Fibroblast of mammary gland (primary cell): ENCODE results near the gene C19orf85.

ENCODE experiments used
- DNase-seq: peaks from one replicate; pipeline ENCODE4 v3.0.0-alpha.2; 2010; ENCODE audit warnings: low read depth
- H3K4me3 ChIP-seq: 2 replicates; pipeline ENCODE4 v1.5.1; 2011; ENCODE audit warnings: low read depth, mild to moderate bottlenecking, low read length, moderate library complexity; ENCODE audit not compliant: control insufficient read depth
- TF ChIP-seq, protein P1 (sequence below): conservative IDR thresholded peaks from 2 replicates; pipeline ENCODE4 v1.5.1; 2011; ENCODE audit warnings: low read depth, low read length, inconsistent platforms; ENCODE audit not compliant: control insufficient read depth, insufficient read depth

Gene C19orf85

DNA sequence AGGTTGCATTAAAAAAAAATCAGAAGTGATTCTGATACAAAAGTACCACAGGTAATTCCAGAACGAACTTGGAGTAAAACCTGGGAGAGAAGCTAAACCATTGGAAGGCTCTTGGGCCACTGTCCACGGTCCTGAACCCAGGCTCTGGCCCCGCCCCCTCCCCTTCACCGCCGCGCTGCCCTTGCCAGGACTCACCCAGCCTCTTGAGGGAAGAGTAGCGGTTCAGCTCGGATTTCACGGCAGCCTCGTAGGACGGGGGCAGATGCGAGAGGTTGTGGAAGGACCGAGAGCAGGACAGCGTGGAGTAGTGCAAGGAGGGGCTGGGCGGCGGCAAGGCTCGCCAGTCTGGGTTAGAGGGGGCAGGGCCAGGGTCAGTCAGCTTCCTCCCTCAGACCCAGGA is 27.1 kb downstream of the C19orf85 start:
- peak; percentile 61 for DNase-seq
- no peak overlapping the region for H3K4me3 ChIP-seq
- TF ChIP-seq, protein P1, sequence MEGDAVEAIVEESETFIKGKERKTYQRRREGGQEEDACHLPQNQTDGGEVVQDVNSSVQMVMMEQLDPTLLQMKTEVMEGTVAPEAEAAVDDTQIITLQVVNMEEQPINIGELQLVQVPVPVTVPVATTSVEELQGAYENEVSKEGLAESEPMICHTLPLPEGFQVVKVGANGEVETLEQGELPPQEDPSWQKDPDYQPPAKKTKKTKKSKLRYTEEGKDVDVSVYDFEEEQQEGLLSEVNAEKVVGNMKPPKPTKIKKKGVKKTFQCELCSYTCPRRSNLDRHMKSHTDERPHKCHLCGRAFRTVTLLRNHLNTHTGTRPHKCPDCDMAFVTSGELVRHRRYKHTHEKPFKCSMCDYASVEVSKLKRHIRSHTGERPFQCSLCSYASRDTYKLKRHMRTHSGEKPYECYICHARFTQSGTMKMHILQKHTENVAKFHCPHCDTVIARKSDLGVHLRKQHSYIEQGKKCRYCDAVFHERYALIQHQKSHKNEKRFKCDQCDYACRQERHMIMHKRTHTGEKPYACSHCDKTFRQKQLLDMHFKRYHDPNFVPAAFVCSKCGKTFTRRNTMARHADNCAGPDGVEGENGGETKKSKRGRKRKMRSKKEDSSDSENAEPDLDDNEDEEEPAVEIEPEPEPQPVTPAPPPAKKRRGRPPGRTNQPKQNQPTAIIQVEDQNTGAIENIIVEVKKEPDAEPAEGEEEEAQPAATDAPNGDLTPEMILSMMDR = no peak

DNA sequence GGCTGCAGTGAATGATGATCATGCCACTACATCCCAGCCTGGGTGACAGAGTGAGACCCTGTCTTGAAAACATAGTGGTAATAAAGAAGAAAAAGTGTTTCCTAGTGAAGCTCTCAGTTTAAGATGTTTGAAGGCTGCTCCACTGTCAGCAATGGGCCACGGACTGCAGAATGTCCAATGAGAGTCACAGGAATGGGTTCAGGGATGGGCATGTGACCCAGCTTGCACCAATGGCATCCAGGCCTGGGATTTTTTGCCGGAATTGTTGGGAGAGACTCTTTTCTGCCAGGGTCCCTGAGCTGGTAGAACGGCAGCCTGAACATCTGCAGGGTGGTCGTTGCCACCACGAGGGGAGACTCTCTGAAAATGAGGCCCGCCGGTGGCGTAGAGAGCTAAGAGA is 27.7 kb downstream of the C19orf85 start:
- no peak for DNase-seq
- H3K4me3 ChIP-seq = no peak overlapping the region
- TF ChIP-seq, protein P1 = no peak

DNA sequence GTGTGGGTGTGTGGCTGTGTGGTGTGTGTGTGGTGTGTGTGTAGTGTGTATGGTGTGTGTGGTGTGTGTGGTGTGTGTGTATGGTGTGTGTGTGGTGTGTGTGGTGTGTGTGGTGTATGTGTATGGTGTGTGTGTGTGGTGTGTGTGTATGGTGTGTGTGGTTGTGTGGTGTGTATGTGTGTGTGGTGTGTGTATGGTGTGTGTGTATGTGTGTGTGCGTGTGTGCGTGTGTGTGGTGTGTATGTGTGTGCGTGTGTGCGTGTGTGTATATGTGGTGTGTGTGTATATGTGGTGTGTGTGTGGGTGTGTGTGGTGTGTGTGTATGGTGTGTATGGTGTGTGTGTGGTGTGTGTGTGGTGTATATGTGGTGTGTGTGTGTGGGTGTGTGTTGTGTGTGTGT is 29.5 kb downstream of the C19orf85 start:
- no peak for DNase-seq
- TF ChIP-seq, protein P1 = no peak
- H3K4me3 ChIP-seq = no peak overlapping the region

DNA sequence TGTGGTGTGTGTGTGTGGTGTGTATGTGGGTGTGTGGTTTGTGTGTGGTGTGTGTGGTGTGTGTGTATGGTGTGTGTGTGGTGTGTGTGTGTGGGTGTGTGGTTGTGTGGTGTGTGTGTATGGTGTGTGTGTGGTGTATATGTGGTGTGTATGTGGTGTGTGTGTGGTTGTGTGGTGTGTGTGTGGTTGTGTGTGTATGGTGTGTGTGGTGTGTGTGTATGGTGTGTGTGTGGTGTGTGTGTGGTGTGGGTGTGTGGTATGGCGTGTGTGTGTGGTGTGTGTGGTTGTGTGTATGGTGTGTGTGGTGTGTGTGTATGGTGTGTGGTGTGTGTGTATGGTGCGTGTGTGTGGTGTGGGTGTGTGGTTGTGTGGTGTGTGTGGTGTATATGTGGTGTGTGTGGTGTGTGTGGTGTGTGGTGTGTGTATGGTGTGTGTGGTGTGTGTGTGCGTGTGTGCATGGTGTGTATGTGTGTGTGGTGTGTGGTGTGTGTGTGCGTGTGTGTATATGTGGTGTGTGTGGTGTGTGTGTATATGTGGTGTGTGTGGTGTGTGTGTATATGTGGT is 30.1 kb downstream of the C19orf85 start:
- DNase-seq = no peak
- TF ChIP-seq, protein P1 = no peak
- H3K4me3 ChIP-seq = no peak overlapping the region

DNA sequence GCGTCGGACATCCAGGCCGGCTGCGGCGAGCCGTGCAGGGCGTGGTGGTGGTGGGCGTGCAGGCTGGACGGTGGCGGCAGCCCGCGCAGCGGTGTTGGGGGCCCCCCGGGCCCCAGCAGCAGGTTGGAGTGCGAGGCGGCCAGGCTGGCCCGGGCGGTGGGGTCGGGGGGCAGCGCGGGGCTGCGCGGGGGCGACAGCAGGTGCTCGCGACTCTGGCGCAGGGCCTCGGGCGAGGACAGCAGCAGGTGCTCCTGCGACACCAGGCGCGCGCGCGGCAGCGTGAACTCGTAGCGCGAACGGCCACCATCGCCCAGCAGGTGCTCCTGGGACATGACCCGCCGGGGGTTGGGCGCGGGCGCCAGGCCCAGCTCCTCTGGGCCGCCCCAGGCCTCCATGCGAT is 31.3 kb downstream of the C19orf85 start:
- TF ChIP-seq, protein P1 = no peak
- DNase-seq = no peak

DNA sequence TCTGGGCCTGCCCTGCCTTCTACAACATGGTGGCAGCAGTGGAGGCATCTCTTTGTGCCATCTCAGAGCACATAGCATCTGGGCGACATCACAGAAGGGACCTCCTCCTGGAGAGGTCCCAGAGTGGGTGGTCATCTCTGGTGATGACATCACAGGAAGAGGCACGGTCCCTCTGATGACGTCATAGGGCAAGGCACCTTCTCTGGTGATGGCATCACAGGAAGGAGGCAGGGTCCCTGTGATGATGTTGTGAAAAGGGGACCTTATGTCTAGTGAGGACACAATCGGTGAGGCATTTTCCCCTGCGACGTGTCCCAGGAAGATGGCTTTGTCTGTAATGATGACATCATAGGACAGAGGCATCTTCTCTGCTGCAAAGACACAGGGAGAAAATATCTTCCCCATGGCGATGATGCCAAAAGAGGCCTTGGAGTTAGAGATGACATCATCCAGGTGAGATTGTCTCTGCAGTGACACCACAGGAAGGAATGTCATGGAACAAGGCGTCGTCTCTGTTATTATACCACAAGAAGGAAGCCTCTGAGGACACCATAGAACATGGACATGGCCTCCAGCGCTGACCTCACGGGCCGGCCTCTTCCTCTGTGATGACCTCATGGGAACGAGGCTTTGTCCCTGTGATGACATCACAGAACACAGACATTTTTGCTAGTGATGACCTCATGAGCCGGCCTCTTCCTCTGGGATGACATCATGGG is 32.2 kb downstream of the C19orf85 start:
- TF ChIP-seq, protein P1 = no peak
- DNase-seq = no peak
- no peak overlapping the region for H3K4me3 ChIP-seq

More for the DNA sequence above, 31.3 kb downstream of the C19orf85 start:
- no peak overlapping the region for H3K4me3 ChIP-seq

DNA sequence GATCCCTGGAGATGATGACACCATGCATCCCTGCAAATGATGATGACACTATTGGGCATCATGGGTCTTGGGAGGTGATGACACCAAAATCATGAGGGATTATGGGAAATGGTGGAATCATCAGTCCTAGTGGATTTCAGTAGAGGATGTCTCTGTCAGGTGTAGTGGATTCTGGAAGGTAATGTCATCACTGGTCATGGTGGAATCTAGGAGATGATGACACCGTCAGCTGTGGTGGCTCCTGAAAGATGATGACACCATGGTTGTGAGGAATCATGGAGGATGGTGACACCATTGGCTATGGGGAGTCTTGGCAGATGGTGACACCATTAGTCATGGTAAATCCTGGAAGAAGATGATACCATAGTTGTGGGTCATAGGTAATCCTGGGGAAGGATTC is 33.4 kb downstream of the C19orf85 start:
- H3K4me3 ChIP-seq = no peak overlapping the region
- TF ChIP-seq, protein P1 = no peak
- DNase-seq = no peak
